ENCODE results near the gene MRPS27.

GRCh38 chr5:72283358-72283757 lies 36.7 kb downstream of the MRPS27 start:
- TF ChIP-seq POLR2AphosphoS5 (IDR thresholded peaks at IDR 0.05), result no peak
- no peak for TF ChIP-seq EP300 (IDR thresholded peaks at IDR 0.05)

Measured in stomach (tissue), 4 donors.